GM12878 (cell line): Measurements from ENCODE around the gene HNRNPF. TPM values are rescaled to one million over a fixed set of nuclear protein-coding genes. Genes with fewer than 3 reads are reported as not detected.
A peak's percentile ranks its signal among the peaks of the same experiment; 100 is the strongest.

Experiments
- ASH2L ChIP-seq: fragments of 300-600, 200-600 bp; sonication (generic); IDR thresholded peaks from 2 replicates; pipeline ENCODE4 v1.6.1; 2017; ENCODE audit warnings: low read depth, mild to moderate bottlenecking, borderline replicate concordance
- ATF7 ChIP-seq: fragments of 450-650 bp; IDR thresholded peaks from 2 replicates; pipeline ENCODE4 v1.6.1; 2016; ENCODE audit warnings: low read depth, mild to moderate bottlenecking
- BACH1 ChIP-seq: fragments of 450-650 bp; IDR thresholded peaks from 2 replicates; pipeline ENCODE4 v1.6.1; 2017; ENCODE audit warnings: mild to moderate bottlenecking, borderline replicate concordance
- CEBPB ChIP-seq, 2 experiments: fragments of 150-350 bp in 1 of 2; IDR thresholded peaks; 2 replicates each; pipeline ENCODE4 v1.6.1; 2012 to 2014; ENCODE audit warnings: low read depth in 2 of 2, low read length in 2 of 2, borderline replicate concordance in 1 of 2, inconsistent platforms in 1 of 2
- CREM ChIP-seq: IDR thresholded peaks from 2 replicates; pipeline ENCODE4 v1.6.1; 2014; ENCODE audit warnings: antibody characterized with exemption, low read depth
- E2F4 ChIP-seq: IDR thresholded peaks from 2 replicates; pipeline ENCODE4 v1.6.1; 2012; ENCODE audit warnings: low read depth, low read length, improper control_type of control experiment
- EGR1 ChIP-seq, 2 experiments: IDR thresholded peaks; 1 replicate in 1 of 2; 2 replicates in 1 of 2; pipeline ENCODE4 v1.6.1; 2011 to 2012; ENCODE audit warnings: low read depth in 2 of 2, low read length in 2 of 2, borderline replicate concordance in 1 of 2, mild to moderate bottlenecking in 1 of 2, moderate library complexity in 1 of 2
- FOXM1 ChIP-seq: IDR thresholded peaks from 2 replicates; pipeline ENCODE4 v1.6.1; 2012; ENCODE audit warnings: low read depth, mild to moderate bottlenecking, inconsistent platforms, low read length, moderate library complexity
- HDGF ChIP-seq: fragments of 450-650 bp; IDR thresholded peaks from 2 replicates; pipeline ENCODE4 v1.6.1; 2016; ENCODE audit warnings: antibody characterized with exemption
- IRF3 ChIP-seq: fragments of 450-650 bp; IDR thresholded peaks from 2 replicates; pipeline ENCODE4 v1.6.1; 2014; ENCODE audit warnings: mild to moderate bottlenecking
- IRF4 ChIP-seq: IDR thresholded peaks from 2 replicates; pipeline ENCODE4 v1.6.1; 2011; ENCODE audit warnings: low read depth, low read length
- JUNB ChIP-seq: IDR thresholded peaks from 2 replicates; pipeline ENCODE4 v1.6.1; 2016; ENCODE audit warnings: antibody characterized with exemption, mild to moderate bottlenecking
- JUND ChIP-seq: IDR thresholded peaks from 2 replicates; pipeline ENCODE4 v1.6.1; 2012; ENCODE audit warnings: low read depth, mild to moderate bottlenecking, low read length, improper control_type of control experiment, moderate library complexity
- MEF2A ChIP-seq: IDR thresholded peaks from 2 replicates; pipeline ENCODE4 v1.6.1; 2011; ENCODE audit warnings: low read depth, mild to moderate bottlenecking, low read length, moderate library complexity; ENCODE audit not compliant: insufficient read depth
- POLR2AphosphoS5 ChIP-seq: IDR thresholded peaks from 2 replicates; pipeline ENCODE4 v1.6.1; 2011; ENCODE audit warnings: mild to moderate bottlenecking, low read length, inconsistent platforms
- RELB ChIP-seq: fragments of 450-650 bp; IDR thresholded peaks from 2 replicates; pipeline ENCODE4 v1.6.1; 2017; ENCODE audit warnings: low read depth, mild to moderate bottlenecking, moderate library complexity
- SIX5 ChIP-seq: IDR thresholded peaks from 2 replicates; pipeline ENCODE4 v1.6.1; 2011; ENCODE audit warnings: mild to moderate bottlenecking, low read depth, low read length, moderate library complexity; ENCODE audit not compliant: severe bottlenecking
- SP1 ChIP-seq: IDR thresholded peaks from one replicate; pipeline ENCODE4 v1.6.1; 2011; ENCODE audit warnings: low read depth, low read length
- SREBF2 ChIP-seq: IDR thresholded peaks from 2 replicates; pipeline ENCODE4 v1.6.1; 2012; ENCODE audit warnings: mild to moderate bottlenecking, low read length
- TARDBP ChIP-seq: IDR thresholded peaks from 2 replicates; pipeline ENCODE4 v1.6.1; 2016; ENCODE audit warnings: borderline replicate concordance
- USF2 ChIP-seq: IDR thresholded peaks from 2 replicates; pipeline ENCODE4 v1.6.1; 2011; ENCODE audit warnings: low read depth, low read length, improper control_type of control experiment, borderline replicate concordance
- ZNF274 ChIP-seq: IDR thresholded peaks from one replicate; pipeline ENCODE4 v1.8.0; 2011; ENCODE audit not compliant: insufficient read length, insufficient read depth
- ZNF622 ChIP-seq: fragments of 450-650 bp; IDR thresholded peaks from 2 replicates; pipeline ENCODE4 v1.6.1; 2017; ENCODE audit warnings: mild to moderate bottlenecking, inconsistent platforms
- polyA plus RNA-seq, 11 experiments: library from polyadenylated mRNA; depleted of rRNA in 4 of 11; unstranded in 6 of 11; stranded (reverse) in 5 of 11; fragments of >200 nt; fragmentation: Nextera tagmentation in 4 of 11; fragmentation: Illumina TruSeq in 1 of 11; extraction: Ambion mirVana in 4 of 11; extraction: Trizol in 1 of 11; gene quantifications; 1 replicate in 1 of 11; 2 replicates in 10 of 11; pipeline versions ENCODE4 v1.2.1 to v1.2.3, GENCODE V29; 2011 to 2016; ENCODE audit warnings: inconsistent platforms in 2 of 11, missing spikeins in 2 of 11, low read depth in 1 of 11
- total RNA-seq, 4 experiments: library from RNA; depleted of rRNA in 3 of 4; stranded (reverse); fragments of >200 nt in 3 of 4; fragmentation: Illumina TruSeq in 1 of 4; extraction: Trizol in 1 of 4; gene quantifications; 2 replicates each; pipeline versions ENCODE4 v1.2.1 to v1.2.3, GENCODE V29; 2013 to 2021
- TF ChIP-seq, protein P1 (sequence below): fragments of 450-650 bp; IDR thresholded peaks from 2 replicates; pipeline ENCODE4 v1.6.1; 2017; ENCODE audit warnings: mild to moderate bottlenecking

HNRNPF gene
- total and polyA plus RNA-seq, 10 of the 15 experiments (the other 5 are each of a cell fraction or from before 2014, with no cell fraction given), result 156 to 373 (median 293) TPM

GRCh38 chr10:43408710-43409384 is at the start of gene HNRNPF (continued):
- peak; percentile 13; the same call in 1 of the 2 replicates for TF ChIP-seq POLR2AphosphoS5
- TF ChIP-seq JUNB, result no peak
- no peak for TF ChIP-seq IRF4
- no peak for TF ChIP-seq FOXM1
- TF ChIP-seq EGR1 (IDR thresholded peaks at IDR 0.05; ENCODE audit: borderline replicate concordance in 1 of 2, low read depth in 2 of 2, low read length in 2 of 2), result peak; percentile 36 to 82
- TF ChIP-seq CEBPB (IDR thresholded peaks at IDR 0.05; ENCODE audit: borderline replicate concordance in 1 of 2, low read depth in 2 of 2, low read length in 2 of 2), result no peak
- TF ChIP-seq ZNF274, result no peak
- no peak for TF ChIP-seq TARDBP
- TF ChIP-seq ATF7, result no peak
- TF ChIP-seq SREBF2, result no peak
- no peak for TF ChIP-seq USF2
- peak; percentile 79; the same call in 1 of the 2 replicates for TF ChIP-seq CREM
- no peak for TF ChIP-seq SP1
- no peak for TF ChIP-seq E2F4
- no peak for TF ChIP-seq JUND
- TF ChIP-seq, protein P1, sequence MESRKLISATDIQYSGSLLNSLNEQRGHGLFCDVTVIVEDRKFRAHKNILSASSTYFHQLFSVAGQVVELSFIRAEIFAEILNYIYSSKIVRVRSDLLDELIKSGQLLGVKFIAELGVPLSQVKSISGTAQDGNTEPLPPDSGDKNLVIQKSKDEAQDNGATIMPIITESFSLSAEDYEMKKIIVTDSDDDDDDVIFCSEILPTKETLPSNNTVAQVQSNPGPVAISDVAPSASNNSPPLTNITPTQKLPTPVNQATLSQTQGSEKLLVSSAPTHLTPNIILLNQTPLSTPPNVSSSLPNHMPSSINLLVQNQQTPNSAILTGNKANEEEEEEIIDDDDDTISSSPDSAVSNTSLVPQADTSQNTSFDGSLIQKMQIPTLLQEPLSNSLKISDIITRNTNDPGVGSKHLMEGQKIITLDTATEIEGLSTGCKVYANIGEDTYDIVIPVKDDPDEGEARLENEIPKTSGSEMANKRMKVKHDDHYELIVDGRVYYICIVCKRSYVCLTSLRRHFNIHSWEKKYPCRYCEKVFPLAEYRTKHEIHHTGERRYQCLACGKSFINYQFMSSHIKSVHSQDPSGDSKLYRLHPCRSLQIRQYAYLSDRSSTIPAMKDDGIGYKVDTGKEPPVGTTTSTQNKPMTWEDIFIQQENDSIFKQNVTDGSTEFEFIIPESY, result no peak
- TF ChIP-seq SIX5, result no peak
- TF ChIP-seq ZNF622, result no peak
- TF ChIP-seq MEF2A, result no peak
- peak; percentile 74 for TF ChIP-seq RELB
- no peak for TF ChIP-seq IRF3
- no peak for TF ChIP-seq ASH2L
- no peak for TF ChIP-seq HDGF
- peak; percentile 62; the same call in 1 of the 2 replicates for TF ChIP-seq BACH1
